Activated naive CD8-positive, alpha-beta T cell treated with anti-CD3 and anti-CD28 coated beads, Interleukin-2, amount 10 ng/mL, durations not matched to agents 7 days and 5 days (primary cell): ENCODE results near the gene UNC79. TPM values are rescaled to one million over a fixed set of nuclear protein-coding genes. Genes with fewer than 3 reads are reported as not detected.

Experiments used
- total RNA-seq, 2 experiments: library from RNA; stranded (reverse); gene quantifications; one replicate each; pipeline ENCODE4 v1.2.3, GENCODE V29; 2021

The UNC79 gene
- total RNA-seq, 2 experiments from 2014 or later, result not detected

Other genes with a start within 250 kb of the UNC79 start
- 10 to 100 TPM; 31.6 TPM for gene MOAP1, start 246.0 kb upstream of the UNC79 start, total RNA-seq
- gene LYSET, start 245.6 kb upstream of the UNC79 start, total RNA-seq, result 10 to 100 TPM; 11.9 to 12.7 TPM
- gene GON7, start 223.9 kb upstream of the UNC79 start, total RNA-seq, result 10 to 100 TPM; 17.3 to 17.7 TPM
- 10 to 100 TPM; 36.7 to 38.5 TPM for gene UBR7, start 223.7 kb upstream of the UNC79 start, total RNA-seq
- gene BTBD7, start 97.9 kb upstream of the UNC79 start, total RNA-seq, result 10 to 100 TPM; 22.3 to 24.8 TPM
- not detected for gene COX8C, start 83.8 kb upstream of the UNC79 start, total RNA-seq